GM19328 (cell line): ENCODE results near the gene ZNF705A.
"Not testable (repeated sequence)": the region's sequence is repeated elsewhere in the genome, so short reads cannot be mapped to it uniquely, and the experiment has no call there.

Source experiments
- ATAC-seq: cut with Tn5 transposase; IDR thresholded peaks from one replicate; pipeline ENCODE4 v1.9.1; 2021; ENCODE audit warnings: mild to moderate bottlenecking, moderate library complexity; ENCODE audit not compliant: unreplicated experiment

The ZNF705A gene

GRCh38 chr12:8183346-8183745, 26.5 kb downstream of the ZNF705A start:
- ATAC-seq: not testable (repeated sequence)

GRCh38 chr12:8184206-8184605, 27.4 kb downstream of the ZNF705A start:
- not testable (repeated sequence) for ATAC-seq

- ATAC-seq: not testable (repeated sequence)
Measured at GRCh38 chr12:8188088-8188487, 31.3 kb downstream of the ZNF705A start.

- not testable (repeated sequence) for ATAC-seq
Measured at GRCh38 chr12:8197685-8198308, 41.0 kb downstream of the ZNF705A start.

GRCh38 chr12:8218711-8219382, 62.0 kb downstream of the ZNF705A start:
- not testable (repeated sequence) for ATAC-seq

- not testable (repeated sequence) for ATAC-seq
Measured at GRCh38 chr12:8221375-8221774, 64.6 kb downstream of the ZNF705A start.

- ATAC-seq: not testable (repeated sequence)
Measured at GRCh38 chr12:8221844-8222243, 65.0 kb downstream of the ZNF705A start.

GRCh38 chr12:8222303-8222702, 65.5 kb downstream of the ZNF705A start:
- not testable (repeated sequence) for ATAC-seq

GRCh38 chr12:8223646-8224045, 66.8 kb downstream of the ZNF705A start:
- not testable (repeated sequence) for ATAC-seq

GRCh38 chr12:8224782-8225181, 68.0 kb downstream of the ZNF705A start:
- not testable (repeated sequence) for ATAC-seq

- ATAC-seq: no peak
Measured at GRCh38 chr12:8226355-8226754, 69.5 kb downstream of the ZNF705A start.

- not testable (repeated sequence) for ATAC-seq
Measured at GRCh38 chr12:8226992-8227731, 70.3 kb downstream of the ZNF705A start, which contains the start of gene FAM90A1. TSS of gene FAM90A1 (minus strand) at chr12:8227618. CDS start at chr12:8224832, 2,786 bp downstream.

- not testable (repeated sequence) for ATAC-seq
Measured at GRCh38 chr12:8227732-8228077, 70.9 kb downstream of the ZNF705A start.

- not testable (repeated sequence) for ATAC-seq
Measured at GRCh38 chr12:8228607-8229006, 71.8 kb downstream of the ZNF705A start.

GRCh38 chr12:8229486-8229885, 72.7 kb downstream of the ZNF705A start:
- ATAC-seq: not testable (repeated sequence)
